Vagina (tissue), 2 donors: ENCODE results near the gene SCARF2.

Experiments used
- CTCF ChIP-seq, 3 experiments: fragments of 450-650 bp in 2 of 3; fragments of 200-600 bp in 1 of 3; sonication (generic) in 1 of 3; IDR thresholded peaks; one replicate each; pipeline ENCODE4 v1.5.1; 2017 to 2019; ENCODE audit warnings: antibody characterized with exemption in 3 of 3, mild to moderate bottlenecking in 2 of 3, moderate library complexity in 2 of 3
- POLR2A ChIP-seq, 2 donors: fragments of 450-650 bp; IDR thresholded peaks; one replicate each; pipeline ENCODE4 v1.6.1; 2017; ENCODE audit warnings: antibody characterized with exemption in 2 of 2, mild to moderate bottlenecking in 2 of 2, moderate library complexity in 2 of 2
- POLR2AphosphoS5 ChIP-seq, 2 donors: sonication (generic); formaldehyde crosslinking; IDR thresholded peaks; one replicate each; pipeline ENCODE4 v1.9.0; 2017; ENCODE audit warnings: antibody characterized with exemption in 2 of 2, mild to moderate bottlenecking in 2 of 2, low read depth in 1 of 2; ENCODE audit not compliant: insufficient read depth in 1 of 2

DNA sequence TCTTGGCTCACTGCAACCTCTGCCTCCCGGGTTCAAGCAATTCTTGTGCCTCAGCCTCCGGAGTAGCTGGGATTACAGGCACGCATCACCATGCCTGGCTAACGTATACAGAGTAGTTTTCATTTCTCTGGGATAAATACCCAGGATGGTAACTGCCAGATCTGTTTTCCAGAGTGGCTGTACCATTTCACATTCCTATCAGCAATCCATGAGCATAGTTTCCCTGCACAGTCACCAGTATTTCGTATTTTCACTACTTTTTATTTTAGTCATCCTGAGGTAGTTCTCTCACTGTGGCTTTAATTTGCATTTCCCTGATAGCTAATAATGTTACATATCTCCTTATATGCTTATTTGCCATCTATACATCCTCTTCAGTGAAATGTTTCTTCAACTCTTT, 11.0 kb upstream of the SCARF2 start:
- no peak for TF ChIP-seq CTCF (IDR thresholded peaks at IDR 0.05)
- TF ChIP-seq POLR2AphosphoS5 (IDR thresholded peaks at IDR 0.05; ENCODE audit: insufficient read depth in 1 of 2, low read depth in 1 of 2): no peak
- TF ChIP-seq POLR2A (IDR thresholded peaks at IDR 0.05): no peak
